Activated CD8-positive, alpha-beta memory T cell treated with anti-CD3 and anti-CD28 coated beads, Interleukin-2, amount 50 U/mL, for 1 hour (primary cell): ENCODE results near the gene CFAP99.

ENCODE experiments used
- DNase-seq: peaks from one replicate; pipeline ENCODE4 v3.0.0-alpha.2; 2020; ENCODE audit errors: extremely low read depth

The CFAP99 gene

DNA sequence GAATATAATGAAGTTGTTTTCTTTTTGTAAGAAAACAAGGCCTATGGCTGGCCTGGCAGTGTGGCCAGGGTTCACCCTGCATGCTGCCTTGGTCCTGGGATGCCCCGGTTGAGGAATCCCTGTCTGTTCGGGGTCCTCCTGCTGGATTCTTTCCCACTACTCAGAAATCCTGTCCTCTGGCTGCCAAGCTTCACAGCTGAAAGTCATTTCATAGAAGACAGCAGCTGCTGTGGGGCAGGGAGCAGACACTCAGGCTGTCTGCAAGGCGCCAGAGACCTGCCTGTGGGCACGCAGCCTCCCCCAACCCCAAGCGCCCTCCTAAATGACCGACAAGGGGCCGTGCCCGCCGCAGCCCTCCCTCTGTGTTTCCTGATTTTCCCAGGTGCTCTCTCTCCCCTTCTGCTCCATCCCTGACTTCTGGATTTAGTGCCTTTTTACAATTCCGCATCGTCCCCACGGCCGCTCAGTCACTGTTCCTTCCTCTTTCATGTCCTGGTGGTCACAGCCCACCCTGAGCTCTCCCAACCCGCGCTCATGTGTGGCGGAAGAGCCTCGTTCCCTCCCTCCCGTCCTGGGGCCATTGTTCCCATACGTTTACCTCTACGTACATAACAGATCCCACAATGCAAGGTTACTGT lies 27.9 kb upstream of the CFAP99 start:
- no peak for DNase-seq

DNA sequence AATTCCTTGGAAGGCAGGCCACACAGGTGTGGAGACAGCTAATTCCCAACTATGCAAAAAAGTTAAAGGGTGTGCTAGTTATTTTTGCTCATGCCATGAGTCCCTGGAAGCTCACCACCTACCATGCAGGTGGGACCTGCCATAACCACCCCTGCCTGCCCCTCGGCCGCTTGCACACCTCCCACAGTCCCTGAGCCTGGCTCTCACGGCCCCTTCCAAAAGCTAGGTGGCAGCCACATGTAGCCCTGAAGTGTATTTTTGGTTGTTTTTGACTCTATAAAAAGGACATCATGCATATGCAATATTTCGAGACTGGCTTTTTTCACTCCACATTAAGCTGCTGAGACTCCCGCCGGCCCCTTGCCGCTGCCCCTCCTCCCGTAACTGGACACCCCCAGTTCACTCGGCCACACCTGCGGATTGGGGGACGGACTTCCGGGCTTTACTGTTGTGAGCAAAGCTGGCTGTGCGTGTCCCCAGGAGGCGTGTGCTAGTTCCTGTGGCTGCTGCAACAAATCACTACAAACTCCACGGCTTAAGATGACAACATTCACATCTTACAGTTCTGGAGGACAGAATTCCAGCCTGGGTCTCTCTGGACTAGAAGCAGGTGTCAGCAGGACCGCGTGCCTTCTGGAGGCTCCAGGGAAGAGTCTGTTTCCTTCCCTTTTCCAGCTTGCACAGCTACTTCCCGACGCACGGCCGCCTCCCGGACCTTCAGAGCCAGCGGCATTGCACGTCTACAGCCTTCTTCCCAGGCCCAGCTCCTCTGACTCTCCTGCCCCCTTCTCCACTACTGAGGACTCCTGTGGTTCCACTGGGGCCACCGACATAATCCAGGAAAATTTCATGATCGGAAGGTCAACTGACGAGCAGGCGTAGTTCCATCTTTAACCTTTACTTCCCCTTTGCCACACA lies 25.1 kb upstream of the CFAP99 start:
- DNase-seq: no peak

DNA sequence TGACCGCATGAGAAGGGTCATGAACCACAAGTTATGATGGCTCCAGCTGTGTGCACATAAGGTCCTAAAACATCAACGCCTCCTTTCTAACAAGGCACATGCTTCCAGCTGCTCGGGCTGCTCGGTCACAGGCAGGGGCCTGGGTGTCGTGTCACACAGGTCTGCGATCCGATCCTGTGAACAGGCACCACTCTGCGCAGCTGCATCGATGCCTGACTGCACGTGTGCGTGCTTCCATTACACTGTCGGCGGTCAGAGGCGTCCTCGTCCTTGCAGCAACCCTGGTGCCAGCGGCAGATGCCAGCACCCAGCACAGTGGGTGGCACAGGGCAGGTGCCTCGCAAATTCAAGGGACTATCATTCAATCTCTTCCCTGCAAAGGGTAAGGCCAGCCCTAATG lies 24.2 kb upstream of the CFAP99 start:
- no peak for DNase-seq

DNA sequence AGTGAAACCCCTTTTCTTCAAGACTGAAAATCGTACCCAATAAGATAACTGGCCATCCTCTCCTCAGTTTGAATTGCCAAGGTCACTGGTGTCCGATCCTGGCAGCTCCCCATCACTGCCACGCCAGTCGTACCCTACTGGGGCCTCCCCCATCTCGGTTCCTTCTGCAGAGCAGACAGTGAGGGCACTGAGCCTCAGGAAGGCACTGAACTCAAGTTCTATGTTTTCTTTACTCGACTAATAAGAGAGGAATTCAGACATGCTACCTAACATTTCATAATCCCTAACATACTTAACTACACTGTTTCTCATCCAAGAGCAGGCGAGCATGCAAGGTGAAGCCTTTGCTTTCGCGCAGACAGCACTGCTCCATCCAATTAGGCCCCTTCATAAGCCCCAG lies 23.7 kb upstream of the CFAP99 start:
- DNase-seq: no peak

DNA sequence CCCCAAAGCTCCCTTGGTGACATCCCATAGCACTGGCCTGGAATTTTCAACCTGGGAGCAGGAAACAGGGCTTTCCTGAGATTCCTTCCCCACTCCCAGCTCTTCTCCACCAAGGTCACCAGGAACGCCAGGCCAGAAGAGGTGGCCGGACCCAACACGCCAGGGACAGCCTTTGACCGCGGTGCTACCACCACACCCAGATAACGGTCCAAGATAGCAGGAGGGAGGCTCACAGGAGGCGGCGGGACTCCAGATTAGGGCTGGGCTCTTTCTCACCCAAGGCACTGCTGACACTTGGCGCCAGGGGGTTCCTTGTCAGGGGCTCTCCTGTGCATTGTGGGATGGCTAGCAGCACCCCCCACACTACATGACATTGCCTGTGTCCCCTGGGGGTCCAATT lies 23.2 kb upstream of the CFAP99 start:
- no peak for DNase-seq

DNA sequence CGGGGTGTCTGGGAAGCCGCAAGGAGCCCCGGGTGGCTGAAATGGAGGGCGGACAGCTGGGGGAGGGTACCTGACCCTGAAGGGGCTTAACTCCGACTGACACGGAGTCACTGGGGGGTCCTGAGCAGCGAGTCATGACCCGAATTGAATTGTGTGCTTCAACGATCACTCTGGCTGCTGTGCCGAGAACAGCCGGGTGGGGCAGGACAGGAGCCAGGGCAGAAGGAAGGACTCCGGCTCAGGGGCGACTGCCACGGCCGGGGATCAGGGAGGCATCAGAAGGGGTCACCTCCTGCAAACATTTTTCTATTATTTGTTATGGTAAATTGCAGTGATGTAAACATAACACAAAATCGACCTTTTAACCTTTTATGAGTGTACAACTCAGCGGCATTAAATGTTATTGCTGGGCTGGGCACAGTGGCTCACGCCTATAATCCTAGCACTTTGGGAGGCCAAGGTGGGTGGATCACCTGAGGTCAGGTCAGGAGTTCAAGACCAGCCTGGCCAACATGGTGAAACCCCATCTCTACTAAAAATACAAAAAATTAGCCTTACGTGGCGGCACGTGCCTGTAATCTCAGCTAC lies 21.9 kb upstream of the CFAP99 start:
- no peak for DNase-seq

DNA sequence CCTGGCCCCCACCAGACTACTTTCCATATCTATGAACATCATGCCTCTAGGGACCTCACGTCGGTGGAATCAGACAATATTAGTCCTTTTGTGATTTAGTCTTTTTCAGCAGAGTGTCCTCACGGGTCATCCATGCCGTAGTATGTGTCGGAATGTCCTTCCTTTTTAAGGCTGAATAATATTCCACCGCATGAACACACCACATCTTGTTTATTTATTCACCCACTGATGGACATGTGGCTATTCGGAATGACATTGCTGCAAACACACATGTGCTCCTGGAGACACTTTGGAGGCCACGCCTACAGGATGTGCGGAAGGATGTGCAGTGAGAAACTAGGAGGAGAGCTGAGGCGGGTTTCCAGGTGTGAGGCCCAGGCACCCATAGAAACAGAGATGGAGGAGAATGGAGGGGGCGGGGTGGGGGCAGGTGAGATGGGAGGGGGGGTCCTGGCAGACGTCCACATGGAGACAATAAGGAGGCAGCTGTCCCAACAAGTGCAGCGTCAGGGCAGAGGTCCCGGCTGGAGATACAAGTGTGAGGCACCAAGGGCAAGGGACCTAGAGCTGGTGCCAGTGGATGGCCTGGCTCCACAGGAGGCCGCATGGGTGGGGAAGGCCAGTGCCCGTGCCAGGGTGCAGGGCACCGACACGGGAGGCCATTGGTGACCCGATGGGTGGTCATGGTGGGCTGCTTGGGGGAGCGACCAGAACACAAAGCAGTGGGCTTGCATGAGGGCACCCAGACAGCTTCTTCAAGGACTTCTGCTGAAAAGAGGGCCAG lies 21.0 kb upstream of the CFAP99 start:
- DNase-seq: no peak

DNA sequence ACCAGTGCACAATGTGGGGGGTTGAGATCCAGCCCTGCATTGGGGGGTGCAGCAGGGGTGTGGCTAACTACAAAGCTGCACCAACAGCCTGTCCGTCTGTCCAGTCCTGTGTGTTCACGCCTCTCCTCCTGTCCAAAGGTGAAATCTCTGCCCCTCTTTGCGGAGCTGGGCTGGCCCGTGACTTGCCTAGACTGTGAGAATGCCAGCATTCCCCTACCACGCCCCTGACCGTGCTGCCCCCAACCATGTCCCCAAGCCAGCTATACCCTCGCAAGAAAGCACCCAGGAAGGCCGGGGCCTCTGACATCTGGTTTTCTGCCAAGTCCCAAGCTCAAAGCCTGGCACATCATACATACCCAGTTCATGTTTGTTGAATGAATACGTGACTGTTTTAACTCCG lies 19.5 kb upstream of the CFAP99 start:
- DNase-seq: no peak

DNA sequence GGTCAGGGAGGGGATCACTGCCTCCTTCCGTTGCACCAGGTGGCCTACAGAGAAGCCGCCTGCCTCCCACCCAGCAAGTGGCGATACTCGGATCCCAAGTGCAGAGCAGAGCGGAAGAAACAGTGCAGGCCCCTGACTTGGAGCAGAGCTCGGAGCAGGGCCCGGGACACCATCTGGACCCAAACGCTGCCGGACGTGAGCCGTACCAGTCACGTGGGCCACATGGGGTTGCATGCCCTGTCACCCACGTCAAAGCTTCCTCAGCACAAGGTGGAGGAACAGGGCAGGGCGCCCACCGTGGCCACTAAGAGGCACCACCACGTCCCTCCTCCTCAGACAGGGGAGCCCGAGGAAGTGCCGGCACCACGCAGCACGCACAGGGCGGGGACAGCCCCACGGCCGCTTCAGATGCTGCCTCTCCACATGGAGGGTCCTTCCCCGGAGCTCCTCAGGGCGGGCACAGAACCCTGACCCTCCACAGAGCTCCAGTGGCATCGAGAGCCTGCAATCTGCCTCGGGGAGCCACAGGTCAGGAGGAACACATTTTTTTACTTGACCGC lies 19.0 kb upstream of the CFAP99 start:
- DNase-seq: no peak

DNA sequence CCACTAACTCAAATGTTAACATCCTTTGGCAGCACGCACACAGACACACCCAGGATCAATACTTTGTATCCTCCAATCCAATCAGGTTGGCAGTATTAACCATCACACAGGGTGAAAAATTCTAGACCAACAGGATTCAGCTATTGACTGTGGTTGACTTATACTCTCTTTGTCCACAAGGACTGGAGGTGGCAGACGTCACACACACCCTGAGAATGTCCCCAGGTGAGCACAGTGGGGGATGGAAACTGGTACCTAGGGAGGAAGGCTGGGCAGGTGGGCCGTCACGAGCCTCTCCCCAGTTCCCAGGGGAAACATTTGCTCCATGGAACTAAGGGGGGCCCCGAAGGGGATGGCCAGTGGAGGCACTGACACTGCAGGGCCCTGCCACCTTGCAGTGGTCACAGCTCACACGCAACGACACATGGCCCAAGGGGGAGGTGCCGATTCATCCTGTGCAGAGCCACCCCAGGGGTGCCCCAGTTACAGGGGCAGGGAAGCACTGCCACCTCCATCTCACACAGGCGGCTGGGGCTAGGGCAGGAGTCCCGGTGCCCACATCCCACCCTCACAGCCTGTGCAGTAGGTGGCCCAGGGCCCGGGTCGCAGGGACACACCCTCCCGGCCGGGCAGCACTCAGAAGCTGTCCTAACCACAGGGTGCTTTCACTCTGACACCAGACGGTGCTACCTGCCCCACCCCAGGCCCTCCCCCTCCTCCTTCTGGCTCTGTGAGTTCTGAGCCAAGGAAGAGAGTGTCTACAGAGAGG lies 17.7 kb upstream of the CFAP99 start:
- no peak for DNase-seq

DNA sequence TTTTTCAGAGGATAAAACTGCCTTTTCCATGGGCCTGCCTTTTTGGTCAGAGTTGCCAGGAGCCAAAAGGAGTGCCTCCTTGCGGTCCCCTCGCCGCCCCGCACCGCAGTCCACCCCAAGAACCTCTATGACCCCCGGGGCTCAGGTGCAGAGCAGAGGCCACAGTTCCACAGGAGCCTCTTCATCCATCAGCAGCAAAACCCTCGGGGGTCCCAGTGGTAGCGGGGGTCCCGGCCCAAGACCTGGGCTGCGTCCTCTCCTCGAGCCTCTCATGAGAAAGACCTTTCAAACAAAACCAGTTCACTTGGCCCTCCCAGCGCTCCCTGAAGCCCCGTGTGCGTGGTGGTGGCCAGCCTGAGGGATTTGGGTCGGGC lies 17.2 kb upstream of the CFAP99 start:
- DNase-seq: no peak

DNA sequence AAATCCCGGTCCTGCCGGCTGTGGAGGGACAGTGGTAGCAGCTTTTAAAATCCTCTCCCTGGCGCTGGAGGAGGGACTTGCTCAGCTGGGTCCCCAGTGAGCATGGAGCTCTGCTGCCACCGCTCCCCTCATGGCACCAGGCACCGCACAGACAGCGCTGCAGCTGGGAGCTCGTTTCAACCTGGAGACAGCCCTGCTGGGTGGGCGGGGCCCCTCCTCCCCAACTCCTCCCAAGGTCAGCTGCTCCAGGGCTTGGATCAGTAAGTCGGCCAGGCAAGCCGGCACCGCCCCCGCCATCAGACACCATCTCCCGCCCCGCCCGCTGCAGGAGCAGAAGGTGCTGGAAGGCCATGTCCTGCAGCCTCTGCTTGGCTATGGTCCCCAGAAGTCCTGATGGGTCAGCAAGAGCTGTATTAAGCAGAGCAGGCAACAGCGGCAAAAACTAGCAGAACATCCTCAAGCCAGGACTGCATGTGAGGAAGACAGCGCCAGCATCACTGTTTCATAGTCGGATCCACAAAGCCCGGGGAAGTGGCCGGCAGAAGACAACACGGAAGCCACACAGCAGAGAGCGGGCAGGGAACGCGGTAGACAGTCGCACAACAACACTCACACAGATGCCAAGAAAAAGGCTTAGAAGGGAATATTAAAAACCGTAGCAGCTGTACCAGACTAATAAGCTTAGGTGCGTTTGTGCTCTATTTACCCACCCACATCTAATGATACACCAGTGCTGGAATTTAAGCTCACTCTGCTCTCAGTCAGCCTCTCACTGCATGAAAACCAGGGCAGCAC lies 16.5 kb upstream of the CFAP99 start:
- DNase-seq: no peak

DNA sequence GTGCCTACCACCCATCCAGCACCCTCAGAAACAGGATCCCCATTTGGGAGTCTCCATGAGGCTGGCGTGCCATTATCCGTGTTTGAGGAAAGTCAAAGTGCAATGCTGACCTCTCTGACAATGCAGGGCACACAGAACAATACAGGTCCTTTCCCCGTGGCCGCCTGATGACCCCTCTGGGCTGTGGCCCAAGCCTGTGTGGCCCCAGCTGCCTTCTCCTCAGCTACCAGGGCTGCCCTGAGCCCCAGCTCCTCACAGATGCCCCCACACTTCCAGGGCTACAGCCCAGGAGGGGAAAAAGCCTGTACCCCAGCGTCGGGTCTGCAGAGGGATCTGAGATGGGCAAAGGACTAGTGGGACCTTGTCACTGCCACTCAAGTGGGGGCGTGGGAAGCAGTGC lies 15.8 kb upstream of the CFAP99 start:
- DNase-seq: no peak

DNA sequence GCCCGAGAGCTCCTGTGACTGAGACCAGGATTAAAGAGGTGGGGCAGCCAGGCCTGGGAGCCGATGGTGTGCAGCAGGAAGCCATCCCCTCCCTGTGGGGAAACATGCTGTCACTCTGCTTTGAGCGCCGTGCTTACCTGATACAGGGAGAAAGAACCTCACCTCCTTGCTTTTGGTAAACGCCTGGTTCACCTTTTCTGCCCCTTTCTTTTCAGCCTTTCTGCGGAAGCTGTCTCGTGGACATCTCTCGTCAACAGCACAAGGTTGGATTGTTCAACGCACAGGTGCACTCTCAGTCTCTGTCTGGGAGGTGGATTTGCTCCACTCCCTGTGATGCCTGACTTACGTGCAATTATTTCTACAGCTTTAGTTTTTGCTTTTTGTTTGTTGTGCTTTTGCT lies 12.3 kb upstream of the CFAP99 start:
- no peak for DNase-seq

DNA sequence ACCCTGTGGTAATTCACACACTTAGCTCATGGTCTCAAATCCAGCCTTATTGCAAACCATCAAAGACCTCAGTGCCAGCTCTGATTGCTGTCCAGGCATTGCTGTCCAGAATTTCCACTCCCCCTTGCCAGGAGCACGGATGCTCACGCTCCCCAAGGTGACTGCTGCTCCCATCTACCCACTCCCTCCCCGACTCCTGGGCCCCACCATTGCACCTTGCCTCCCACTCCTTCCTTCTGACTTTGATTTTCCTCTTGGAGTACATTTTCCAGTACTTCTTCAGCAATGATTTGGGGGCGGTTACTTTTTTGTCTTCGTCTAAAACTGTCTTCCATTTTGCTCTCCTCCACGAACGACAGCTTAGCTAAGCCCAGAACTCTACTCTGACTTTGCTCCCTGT lies 11.8 kb upstream of the CFAP99 start:
- no peak for DNase-seq

DNA sequence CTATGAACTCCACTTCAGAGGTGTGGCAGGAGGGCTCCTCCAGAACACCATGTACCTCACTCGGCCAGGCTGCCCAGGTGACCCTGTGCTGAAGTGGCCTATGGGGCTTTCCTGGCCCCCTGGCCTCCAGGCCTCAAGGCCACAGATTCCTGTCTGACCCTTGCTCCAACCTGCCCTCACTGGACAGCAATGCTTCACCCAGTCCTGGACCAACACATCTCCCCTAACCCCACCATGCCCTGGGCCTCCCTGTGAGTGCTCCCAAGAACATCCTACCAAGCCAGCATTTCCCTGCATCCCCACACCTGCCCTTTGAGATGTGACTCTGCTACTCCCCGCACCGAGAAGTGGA lies 10.8 kb upstream of the CFAP99 start:
- no peak for DNase-seq

DNA sequence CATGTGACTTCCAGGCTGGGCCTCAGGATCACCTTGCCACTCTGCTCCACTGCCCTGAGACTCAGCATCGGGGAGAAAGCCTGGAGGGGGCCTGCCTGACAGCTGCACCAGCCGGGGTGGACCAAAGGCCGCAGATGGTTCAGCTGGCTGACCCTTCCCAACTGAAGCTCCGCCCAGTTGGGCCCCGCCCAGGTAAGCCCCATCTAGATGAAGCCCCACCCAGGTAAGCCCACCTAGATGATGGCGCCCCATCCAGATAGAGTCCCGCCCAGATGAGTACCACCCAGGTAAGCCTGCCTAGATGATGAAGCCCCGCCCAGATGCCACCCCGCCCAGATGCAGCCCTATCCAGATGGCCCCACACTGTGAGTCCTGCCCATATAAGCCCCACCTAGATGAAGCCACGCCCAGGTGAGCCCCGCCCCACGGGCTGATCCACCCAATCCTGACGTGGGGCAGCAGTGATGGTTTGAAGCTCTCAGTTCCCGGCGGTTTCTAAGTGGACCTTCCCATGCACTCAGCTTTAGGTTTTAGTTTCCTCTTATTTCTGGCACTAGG lies 10.3 kb upstream of the CFAP99 start:
- DNase-seq: no peak

DNA sequence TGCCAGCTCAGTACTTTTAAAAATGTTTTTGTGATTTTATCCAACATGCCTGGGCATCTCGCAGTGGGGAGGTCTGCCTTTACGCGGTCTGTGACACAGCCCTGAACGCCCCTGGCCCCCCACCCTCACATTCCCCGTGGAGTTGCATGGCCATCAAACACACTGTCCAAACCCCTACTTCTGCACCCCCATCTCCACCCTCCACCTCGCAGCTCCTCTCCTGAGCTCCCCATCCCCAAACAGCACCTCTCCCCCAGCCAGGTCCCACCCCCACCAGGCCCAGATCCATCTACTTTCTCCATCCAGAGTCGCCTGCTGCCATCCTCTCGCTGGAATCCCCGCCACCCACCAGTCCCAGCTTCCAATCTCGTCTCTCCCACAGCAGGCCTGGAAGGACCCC lies 9.8 kb upstream of the CFAP99 start:
- DNase-seq: no peak

DNA sequence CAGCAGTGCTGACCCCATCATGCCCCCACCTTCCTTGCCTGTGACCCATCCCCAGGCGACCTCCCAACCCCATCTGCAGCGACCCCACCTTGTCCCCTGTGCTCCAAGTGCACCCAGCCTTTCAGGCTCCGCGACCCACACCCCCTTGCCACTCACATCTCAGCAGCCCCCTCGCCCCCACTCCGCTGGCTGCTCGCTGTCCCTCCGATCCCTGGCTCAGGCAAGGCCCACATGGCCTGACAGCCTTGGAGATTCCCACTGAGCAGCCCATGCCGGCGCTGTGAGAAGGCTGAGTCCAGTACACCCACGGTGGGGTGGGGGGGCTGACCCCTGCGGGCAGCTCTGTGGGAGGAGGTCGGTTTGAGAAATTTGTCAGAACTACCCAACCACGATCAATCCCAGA lies 9.4 kb upstream of the CFAP99 start:
- DNase-seq: no peak

DNA sequence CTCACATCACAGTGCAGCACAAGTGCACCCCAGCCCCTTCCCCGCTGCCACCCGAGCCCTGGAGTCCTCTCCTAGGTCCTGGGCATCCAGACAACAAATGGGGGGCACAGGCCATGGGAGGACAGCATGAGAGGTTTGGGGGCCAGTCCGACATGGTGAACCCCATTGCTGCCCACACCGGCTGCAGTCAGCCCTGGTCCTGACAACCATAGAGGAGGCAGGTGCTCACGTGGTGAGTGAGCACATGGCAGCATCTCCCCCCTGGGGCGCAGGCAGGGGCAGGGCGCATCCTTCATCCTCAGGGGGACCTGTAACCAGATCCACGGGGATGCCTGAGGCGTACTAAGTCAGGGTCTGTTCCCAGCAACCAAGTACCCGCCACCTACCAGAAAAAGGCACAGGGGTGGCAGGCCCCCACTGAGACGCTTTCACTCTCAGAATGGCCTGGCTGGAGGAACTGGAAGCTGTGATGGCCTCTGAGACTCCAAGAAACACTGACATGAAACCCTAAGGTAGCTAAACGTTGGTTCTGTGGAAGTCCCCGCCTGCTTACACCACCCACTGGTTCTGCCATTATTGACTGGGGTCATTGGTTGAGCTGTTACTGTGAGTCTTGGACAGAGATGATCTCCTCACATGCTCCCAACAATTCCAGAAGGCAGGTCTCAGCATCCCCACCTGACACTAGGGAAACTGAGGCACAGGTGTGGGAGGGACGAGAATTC lies 6.8 kb upstream of the CFAP99 start:
- DNase-seq: no peak
